C4-2B (cell line): ENCODE measurements around the gene ACOT11.
"Not testable (repeated sequence)": the region's sequence is repeated elsewhere in the genome, so short reads cannot be mapped to it uniquely, and the experiment has no call there.

Experiments
- ZFX ChIP-seq: fragments of 450-650 bp; IDR thresholded peaks from 2 replicates; pipeline ENCODE4 v1.6.1; 2017
- TF ChIP-seq, protein P1 (sequence below): fragments of 450-650 bp; conservative IDR thresholded peaks from 2 replicates; pipeline ENCODE4 v1.5.1; 2017; ENCODE audit warnings: mild to moderate bottlenecking

DNA sequence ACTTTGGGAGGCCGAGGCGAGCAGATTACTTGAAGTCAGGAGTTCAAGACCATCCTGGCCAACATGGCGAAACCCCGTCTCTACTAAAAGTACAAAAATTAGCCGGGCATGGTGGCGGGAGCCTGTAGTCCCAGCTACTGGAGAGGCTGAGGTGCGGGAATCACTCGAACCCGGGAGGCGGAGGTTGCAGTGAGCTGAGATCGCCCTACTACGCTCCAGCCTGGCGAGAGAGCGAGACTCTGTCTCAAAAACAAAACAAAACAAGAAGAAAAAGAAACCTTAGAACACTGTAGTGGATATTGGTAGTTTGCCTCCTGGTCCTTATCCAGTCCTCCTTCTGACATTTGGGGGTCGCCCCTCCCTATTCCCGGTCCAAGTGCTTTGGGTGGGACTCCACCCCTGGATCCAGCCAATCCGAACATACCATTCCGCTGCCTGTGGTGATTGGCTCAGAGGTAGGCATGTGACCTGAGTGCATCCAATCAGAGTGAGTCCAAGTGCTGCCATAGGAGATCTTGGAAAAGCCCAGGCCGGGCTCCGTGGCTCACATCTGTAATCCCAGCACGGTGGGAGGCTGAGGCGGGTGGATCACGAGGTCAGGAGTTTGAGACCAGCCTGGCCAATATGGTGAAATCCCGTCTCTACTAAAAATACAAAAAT lies 34.0 kb upstream of the ACOT11 start:
- TF ChIP-seq, protein P1, sequence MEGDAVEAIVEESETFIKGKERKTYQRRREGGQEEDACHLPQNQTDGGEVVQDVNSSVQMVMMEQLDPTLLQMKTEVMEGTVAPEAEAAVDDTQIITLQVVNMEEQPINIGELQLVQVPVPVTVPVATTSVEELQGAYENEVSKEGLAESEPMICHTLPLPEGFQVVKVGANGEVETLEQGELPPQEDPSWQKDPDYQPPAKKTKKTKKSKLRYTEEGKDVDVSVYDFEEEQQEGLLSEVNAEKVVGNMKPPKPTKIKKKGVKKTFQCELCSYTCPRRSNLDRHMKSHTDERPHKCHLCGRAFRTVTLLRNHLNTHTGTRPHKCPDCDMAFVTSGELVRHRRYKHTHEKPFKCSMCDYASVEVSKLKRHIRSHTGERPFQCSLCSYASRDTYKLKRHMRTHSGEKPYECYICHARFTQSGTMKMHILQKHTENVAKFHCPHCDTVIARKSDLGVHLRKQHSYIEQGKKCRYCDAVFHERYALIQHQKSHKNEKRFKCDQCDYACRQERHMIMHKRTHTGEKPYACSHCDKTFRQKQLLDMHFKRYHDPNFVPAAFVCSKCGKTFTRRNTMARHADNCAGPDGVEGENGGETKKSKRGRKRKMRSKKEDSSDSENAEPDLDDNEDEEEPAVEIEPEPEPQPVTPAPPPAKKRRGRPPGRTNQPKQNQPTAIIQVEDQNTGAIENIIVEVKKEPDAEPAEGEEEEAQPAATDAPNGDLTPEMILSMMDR = not testable (repeated sequence)
- TF ChIP-seq ZFX = not testable (repeated sequence)
